DMS114 treated with DMSO at 0.1 percent for 48 hours (cell line): ENCODE measurements around the gene ZNF878.

Source experiments
- DNase-seq: peaks from one replicate; lab custom pipeline; 2025; ENCODE audit not compliant: unreplicated experiment; lab: John Stamatoyannopoulos, UW

The ZNF878 gene

DNA sequence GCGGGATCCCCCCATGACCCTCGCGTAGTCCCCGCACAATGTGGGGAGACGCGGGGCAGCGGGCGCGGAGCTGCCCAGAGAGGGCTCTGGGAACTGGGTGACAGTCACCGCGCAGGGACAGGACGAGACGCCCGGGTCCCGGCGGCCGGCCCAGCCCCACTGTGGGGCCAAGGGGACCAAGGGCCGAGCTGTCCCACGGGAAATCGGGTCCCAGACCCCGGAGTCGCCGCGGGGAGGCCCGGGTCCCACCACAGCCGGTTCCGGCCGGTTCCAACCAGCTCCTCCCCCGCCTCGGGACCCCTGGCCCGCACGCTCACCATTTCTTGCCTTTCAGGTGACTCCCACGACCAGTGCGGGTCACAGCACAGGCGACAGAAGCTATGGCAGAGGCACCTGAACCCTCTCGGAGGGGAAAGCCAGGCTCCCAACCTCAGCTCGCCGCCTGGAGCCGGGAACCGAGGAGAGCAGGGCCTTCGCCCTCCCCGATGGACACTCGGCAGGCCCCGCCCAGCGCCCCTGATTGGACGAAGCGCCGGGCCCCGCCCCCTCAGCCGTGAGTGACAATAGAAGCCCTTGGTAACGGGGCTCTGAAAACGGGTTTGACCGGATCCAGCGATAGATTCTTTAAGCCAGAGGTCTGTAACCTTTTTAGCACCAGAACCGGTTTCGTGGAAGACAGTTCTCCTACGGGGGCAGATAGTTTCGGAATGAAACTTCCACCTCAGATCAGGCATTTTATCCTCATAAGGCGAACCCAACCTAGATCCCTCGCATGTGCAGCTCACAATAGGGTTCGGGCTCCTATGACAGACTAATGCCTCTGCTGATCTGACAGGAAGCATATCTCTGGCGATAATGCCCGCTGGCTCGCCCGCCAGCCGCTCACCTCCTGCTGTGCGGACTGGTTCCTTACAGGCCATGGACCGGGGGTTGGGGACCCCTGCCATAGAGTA, 17.3 kb downstream of the ZNF878 start, which contains the start of gene ZNF433:
Gene ZNF433, minus strand, starts transcription at position 460 of the 953 bp plus-strand sequence. Its CDS starts 140 bp downstream, at position 320.
- peak; percentile 62 for DNase-seq

DNA sequence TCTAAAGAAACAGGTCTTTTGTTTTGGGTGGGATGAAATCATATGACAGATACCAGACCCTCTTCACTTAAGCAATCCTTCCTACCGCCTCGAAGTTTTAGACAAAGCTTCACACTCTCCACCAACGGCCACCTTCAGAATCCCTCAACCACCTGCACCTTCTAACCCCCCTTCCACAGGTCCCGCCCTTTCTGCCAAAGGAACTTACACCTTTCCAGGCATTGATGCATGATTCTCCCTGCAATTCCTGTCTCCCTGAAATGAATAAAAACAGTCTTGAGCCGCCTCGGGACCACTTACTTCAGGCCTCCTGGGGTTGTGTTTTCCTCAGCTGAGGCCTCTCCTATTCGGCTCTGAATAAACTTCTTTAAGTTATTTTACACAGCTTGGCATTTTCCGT, 18.1 kb downstream of the ZNF878 start:
- DNase-seq, result no peak

DNA sequence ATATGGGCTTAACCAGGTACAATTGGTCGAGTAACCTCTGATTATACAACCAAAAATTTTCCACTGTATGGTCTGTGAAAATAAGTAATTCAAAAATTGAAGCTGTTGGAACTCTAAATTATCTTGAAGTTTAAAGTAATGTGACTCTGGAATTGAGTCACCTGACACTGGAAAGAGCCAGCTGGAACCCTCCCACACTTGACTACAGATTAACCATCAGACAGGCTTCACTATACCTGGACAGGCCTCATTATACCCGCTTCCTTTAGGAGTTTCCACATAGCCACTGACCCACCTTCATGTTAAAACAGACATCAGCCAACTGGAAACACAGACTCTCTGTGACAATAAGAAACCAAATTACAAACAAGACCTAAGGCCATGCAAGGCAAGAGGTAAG, 18.6 kb downstream of the ZNF878 start:
- no peak for DNase-seq

DNA sequence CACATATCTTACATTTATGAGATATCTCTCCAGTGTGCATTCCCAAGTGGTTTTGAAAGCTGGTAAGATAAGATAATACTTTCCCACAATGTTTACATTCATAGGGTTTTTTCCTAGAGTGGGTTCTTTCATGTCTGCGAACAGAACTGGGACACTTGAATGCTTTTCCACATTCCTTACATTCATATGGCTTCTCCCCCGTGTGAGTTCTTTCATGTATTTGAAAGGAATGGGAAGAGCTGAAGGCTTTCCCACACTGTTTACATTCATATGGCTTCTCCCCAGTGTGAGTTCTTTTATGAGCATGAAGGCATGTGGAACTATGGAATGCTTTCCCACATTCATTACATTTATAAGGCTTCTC, 37.0 kb downstream of the ZNF878 start:
- DNase-seq, result no peak

DNA sequence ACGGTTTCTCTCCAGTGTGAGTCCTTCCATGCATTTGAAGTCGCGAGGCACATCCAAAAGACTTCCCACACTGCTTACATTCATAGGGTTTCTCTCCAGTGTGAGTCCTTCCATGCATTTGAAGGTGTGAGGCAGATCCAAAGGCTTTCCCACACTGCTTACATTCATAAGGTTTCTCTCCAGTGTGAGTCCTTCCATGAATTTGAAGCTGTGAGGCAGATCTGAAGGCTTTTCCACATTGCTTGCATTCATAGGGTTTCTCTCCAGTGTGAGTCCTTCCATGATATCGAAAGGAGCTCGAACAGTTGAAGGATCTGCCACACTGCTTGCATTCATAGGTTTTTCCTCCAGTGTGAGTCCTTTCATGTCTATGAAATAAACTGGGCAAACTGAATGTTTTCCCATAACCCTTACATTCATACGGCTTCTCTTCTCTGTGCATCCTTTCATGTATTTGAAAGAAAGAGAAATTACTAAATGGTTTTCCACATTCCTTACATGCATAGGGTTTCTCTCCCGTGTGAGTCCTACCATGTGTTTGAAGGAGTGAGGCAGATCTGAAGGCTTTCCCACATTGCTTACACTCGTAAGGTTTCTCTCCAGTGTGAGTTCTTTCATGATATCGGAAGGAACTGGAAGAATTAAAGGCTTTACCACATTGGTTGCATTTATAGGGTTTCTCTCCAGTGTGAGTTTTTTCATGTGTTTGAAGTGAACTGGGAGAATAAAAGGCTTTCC, 37.6 kb downstream of the ZNF878 start:
- DNase-seq, result no peak

DNA sequence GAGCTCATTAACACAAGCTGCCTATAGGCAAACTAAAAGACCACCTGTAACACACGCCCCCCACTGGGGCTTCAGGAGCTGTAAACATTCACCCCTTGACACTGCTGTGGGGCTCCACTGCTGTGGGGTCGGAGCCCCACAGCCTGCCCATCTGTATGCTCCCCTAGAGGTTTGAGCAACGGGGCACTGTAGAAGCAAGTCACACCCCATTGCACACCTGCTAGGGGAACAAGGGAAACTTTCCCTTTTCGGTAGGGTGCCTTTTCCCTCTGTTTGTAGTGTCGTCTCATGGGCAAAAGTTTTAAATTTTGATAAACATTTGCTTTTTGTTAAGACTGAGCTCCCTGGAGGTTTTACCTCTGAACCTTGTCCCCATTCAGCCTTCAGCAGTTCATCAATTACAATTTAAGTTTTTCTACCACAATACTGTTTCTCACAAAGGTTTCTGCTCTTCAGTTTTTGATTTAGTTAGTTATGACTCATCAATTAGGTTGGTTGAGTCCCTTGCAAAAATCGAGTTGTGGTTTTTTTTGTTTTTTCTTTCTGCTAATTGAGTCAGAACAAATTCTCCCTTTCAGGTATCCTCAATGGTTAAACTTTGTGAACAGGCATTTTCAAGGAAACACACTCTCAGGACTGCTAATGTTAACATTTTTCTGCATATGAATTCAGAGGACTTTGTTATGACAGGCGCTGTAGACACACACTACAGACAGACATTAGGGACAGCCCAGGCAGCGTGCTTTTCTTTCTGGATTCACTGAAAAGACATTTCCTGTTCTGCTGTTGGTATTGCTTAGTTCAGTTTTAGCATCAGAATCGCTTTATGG, 52.4 kb downstream of the ZNF878 start:
- DNase-seq, result no peak

DNA sequence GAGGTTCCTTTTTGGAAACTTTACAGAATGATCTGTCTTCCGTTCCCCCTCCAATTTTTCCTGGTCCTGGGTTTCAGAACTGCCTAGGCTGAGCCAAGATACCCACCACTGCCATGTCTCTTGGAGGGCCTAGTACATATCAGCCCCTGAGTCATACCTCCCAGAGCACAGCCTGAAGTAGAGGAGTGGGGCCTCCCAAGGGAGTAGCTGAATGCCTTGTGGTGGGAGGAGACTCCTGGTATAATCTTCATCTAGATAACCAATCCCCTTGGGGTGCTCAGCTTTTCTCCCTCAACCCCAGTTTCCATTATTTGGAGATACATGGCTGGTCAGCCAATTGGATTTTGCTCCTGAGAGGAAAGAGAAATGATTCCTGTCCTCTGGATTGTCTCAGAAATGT, 57.6 kb downstream of the ZNF878 start:
- DNase-seq, result no peak
